GM21576 (cell line): ENCODE results near the gene IFI44.

Experiments used
- ATAC-seq: cut with Tn5 transposase; IDR thresholded peaks from one replicate; pipeline ENCODE4 v1.9.1; 2021; ENCODE audit warnings: mild to moderate bottlenecking, moderate library complexity; ENCODE audit not compliant: unreplicated experiment

IFI44 gene

GRCh38 chr1:78651241-78651640 lies 1.6 kb downstream of the IFI44 start:
- ATAC-seq = peak; percentile 42

GRCh38 chr1:78652019-78652560 lies 2.5 kb downstream of the IFI44 start:
- no peak for ATAC-seq

DNA sequence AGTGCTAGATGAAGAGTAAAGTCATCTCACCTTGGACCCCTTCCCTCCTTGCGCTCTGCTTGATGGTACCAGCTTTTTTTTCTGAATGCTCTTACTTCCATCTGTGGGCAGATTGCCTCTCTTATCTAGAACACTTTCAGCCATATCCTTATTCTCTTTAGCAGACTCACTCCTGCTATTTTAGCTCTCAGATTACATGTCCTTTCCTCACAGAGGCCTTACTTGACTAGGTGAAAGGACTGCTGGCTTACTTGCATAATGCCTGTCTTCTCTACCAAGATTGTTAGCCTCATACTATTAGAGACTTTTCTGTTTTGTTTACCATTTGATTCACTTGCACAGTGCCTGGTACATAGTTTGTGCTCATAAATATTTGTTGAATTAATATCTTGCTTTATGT lies 9.3 kb downstream of the IFI44 start:
- ATAC-seq = no peak

GRCh38 chr1:78663923-78664322 lies 14.3 kb downstream of the IFI44 start:
- ATAC-seq = no peak

- ATAC-seq = no peak
These were observed 15.1 kb downstream of the IFI44 start for GRCh38 chr1:78664763-78665162.

- ATAC-seq = no peak
These were observed 16.2 kb downstream of the IFI44 start for GRCh38 chr1:78665809-78666208.

DNA sequence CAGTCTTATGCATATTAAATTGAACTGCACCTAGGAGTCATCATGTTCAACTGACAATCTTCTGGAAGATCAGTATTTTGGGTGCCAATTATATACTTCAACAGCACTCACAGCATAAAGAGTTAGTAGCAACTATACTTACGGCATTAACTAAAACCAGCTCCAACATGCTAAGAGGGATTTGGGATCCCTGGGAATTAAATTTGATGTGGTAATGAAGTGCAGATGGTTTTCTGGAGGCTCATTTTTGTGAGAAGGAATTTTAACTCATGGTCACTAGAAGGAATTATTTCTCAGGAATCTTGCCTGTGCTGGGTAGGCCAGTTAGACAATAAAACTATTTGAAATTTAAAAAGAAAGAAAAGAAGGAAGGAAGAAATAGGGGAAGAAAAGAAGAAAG lies 18.3 kb downstream of the IFI44 start:
- no peak for ATAC-seq

DNA sequence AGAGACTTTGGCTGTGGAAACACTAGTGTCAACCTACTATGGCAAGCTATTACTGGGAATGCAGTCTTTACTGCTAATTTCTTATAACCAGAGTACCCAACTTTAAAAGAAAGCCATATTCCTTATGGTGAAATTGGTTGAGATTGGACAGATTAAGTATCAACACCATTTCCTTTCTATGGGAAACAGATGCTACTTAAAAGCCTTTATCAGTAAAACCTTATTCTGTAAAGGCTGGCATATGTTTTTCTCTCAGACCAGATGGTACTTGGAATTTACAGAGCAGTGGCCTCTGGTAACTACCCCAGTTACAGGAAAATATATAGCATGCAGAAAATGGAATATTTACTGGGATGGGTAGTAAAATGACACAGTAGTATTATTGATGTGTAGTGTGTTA lies 18.8 kb downstream of the IFI44 start:
- ATAC-seq = no peak

GRCh38 chr1:78672428-78672827 lies 22.8 kb downstream of the IFI44 start:
- no peak for ATAC-seq

GRCh38 chr1:78673120-78673519 lies 23.5 kb downstream of the IFI44 start:
- no peak for ATAC-seq

DNA sequence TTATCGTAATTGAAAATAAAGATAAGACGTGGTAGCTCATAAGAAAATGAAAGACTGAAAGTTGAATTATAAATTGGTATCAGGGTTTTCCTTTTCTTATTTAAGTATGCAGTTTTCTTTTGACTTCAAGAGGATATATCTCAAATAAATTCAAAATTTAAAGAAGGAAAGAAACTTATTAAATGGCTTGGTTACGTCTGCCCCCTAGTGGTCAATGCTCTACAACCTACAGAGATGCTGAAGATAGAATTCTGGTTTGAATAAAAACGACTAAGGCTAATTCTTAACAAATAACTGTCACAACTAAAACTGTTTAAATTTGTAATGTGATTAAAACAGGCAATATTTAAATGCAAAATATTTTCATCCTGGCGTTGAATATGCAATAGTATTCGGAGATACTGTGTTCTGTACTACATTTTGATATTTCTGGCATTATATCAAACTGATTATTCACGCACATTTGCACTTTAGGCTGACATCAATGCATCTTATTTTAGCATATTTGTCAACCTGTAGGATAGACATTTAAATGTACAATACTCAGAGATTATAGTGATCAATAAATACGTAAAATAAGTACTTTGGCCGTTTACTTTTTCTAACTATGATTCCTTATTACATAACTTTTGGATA lies 26.8 kb downstream of the IFI44 start:
- ATAC-seq = no peak

DNA sequence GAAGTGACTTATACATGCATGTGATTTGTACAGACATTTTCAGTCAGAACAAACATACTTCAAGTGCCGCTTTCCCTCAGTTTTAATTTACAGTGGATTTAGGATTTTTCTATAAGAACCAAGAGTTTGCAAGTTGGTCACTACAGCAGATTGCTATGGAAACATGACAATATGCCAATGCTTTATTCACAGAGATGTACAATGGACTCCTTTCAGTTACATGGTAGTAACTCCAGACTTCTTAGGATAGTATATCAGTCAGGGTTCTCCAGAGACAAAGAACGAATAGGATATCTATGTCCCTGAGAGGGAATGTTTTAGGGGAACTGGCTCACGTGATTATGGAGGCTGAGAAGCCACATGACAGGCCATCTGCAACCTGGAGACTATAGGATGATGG lies 27.4 kb downstream of the IFI44 start:
- ATAC-seq = no peak

- no peak for ATAC-seq
These were observed 28.2 kb downstream of the IFI44 start for GRCh38 chr1:78677788-78678187.

DNA sequence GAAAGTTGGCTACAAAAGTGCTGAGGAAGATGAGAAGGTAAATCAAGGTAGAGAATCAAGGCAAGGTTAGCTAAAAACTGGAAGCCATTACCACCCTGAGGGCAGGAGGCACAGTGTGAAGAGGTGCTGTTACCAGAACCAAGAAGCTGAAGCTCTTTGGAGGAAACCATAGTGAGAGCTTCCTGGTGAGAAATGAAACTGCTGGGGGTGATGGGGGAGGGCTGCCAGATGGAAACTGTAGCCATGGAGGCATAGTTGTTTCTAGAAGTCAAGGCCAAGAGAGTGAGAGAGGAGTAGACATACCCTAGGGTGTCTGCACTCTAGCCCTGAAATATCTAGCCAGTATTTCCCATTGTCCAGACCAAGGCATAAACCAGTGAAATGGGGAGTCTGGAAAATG lies 28.7 kb downstream of the IFI44 start:
- peak; percentile 92 for ATAC-seq

DNA sequence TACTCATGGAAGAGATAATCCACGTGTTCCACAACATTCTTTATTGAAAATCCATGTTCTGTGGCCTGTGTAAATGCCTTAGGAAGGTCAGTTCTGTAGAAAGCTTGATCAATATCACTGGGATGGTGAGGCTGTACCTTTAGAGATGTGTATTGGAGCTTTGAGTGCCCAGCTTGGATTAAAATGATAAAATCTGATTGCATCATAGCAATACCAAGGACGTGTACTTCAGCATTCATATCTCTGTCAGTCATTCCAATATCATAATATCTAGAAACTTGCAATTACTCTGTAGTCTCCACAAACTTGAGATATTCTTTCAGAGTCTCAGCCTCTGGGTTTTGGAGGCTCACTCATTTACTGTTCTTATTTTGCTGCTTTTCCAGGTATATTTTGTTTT lies 31.6 kb downstream of the IFI44 start:
- ATAC-seq = no peak

DNA sequence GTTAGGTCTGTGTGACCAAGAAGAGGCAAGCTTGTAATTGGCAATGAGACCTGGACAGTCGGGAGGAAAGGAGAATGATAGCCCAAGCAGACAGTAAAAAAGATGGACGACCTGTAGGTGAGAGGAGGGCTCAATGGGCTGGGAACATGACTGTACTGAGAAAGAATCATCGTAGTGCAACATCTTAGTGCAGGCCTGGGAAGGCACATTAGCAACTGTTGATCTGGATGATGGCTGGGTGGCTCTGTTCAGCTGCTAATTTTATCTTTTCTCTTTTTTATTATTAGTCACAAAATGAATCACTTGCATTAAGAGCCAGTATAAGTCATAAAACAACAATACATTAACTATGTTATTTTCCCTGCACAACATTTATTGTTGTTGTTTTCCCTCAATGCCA lies 32.9 kb downstream of the IFI44 start:
- no peak for ATAC-seq

GRCh38 chr1:78683079-78683478 lies 33.4 kb downstream of the IFI44 start:
- no peak for ATAC-seq

GRCh38 chr1:78687315-78687714 lies 37.7 kb downstream of the IFI44 start:
- ATAC-seq = no peak

GRCh38 chr1:78687914-78688313 lies 38.3 kb downstream of the IFI44 start:
- ATAC-seq = no peak

GRCh38 chr1:78688697-78689096 lies 39.1 kb downstream of the IFI44 start:
- no peak for ATAC-seq

- ATAC-seq = no peak
These were observed 40.9 kb downstream of the IFI44 start for GRCh38 chr1:78690516-78690915.

- no peak for ATAC-seq
These were observed 42.5 kb downstream of the IFI44 start for GRCh38 chr1:78691995-78692747.
